GM19025 (cell line): ENCODE data around the gene ADCY4.

ENCODE experiments used
- ATAC-seq: cut with Tn5 transposase; IDR thresholded peaks from one replicate; pipeline ENCODE4 v1.9.1; 2021; ENCODE audit warnings: mild to moderate bottlenecking, low read depth, moderate library complexity; ENCODE audit not compliant: unreplicated experiment

Gene ADCY4

DNA sequence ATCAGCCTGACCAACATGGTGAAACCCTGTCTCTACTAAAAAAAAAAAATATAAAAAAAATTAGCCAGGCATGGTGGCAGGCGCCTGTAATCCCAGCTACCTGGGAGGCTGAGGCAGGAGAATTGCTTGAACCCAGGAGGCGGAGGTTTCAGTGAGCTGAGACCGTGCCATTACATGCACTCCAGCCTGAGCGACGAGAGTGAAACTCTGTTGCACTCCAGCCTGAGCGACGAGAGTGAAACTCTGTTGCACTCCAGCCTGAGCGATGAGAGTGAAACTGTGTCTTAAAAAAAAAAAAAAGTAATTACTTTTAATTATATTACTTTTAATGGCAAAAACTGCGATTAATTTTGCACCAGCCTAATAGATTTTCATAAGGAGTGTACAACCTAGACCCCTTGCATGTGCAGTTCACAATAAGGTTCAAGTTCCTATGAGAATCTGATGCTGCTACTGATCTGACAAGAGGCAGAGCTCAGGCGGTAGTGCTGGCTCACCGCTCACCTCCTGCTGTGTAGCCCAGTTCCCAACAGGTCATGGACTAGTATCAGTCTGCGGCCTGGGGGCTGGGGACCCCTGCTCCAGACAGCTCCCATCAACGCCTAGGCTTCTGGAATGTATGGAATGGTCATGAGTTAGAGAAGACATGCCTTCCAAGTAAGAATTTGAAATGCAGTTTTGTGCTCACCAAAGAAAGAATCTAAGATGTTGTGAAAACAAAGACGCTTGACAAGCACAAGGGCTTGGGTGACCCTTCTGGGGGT, 13.5 kb downstream of the ADCY4 start:
- ATAC-seq, result no peak

DNA sequence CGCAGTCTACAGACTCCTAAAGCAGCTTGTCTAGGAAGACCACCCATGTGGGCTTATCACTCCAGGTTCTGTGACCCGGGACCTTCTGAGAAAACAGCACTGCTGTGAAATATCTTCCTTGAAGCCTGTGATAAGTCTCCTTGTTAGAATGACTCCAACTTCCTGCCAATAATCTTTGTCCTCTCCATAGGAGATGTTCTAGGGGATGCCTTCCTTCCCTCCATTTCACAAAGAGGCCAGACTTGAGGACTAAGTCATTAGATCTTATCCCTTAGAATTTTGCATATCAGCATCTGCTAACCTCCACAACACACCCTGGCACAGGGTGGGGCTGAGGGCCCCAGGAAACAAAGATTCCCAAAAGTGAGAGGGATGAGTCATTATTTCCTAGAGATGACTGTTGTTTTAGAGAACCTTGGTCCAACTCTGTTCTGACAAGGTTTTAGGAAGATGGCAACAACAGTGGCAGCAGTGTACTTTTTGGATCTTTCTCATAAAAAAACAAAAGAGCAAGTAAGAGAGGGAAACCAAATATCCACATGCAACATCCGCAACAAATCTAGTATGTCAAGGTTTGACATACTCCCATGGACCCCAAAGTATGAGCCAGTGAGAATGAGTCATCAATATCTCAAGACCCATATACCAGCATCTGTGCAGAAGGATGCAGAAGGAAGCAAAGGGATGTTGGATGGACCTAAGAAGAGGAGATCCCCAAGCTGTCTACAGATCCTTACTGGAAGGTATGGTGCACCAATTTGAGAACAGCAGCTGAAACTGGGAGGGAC, 17.5 kb downstream of the ADCY4 start:
- no peak for ATAC-seq

- no peak for ATAC-seq
Measured at GRCh38 chr14:24316597-24316950, 18.3 kb downstream of the ADCY4 start.

- no peak for ATAC-seq
Measured at GRCh38 chr14:24315807-24316596, 18.9 kb downstream of the ADCY4 start.

DNA sequence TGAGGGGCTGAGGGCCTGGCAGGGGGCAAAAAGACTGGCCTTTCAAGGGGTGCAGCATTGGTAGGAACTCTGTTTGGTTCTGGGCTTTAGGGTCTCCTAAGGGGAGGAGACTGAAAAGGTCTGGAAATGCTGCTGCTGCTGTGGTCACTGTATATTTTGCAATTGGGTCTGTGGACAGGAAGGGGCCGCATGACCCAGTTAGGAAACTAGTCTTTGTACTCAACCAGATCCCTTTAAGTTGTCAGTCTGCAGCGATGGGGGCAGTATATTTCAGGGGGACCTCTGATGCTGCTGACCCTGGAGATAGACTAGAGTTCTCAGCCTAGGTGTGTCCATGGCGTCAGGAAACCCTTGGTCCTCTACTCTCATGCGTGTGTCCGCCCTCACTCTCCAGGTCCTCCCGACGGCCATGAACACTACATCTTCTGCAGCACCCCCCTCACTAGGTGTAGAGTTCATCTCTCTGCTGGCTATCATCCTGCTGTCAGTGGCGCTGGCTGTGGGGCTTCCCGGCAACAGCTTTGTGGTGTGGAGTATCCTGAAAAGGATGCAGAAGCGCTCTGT, 19.5 kb downstream of the ADCY4 start:
- no peak for ATAC-seq

DNA sequence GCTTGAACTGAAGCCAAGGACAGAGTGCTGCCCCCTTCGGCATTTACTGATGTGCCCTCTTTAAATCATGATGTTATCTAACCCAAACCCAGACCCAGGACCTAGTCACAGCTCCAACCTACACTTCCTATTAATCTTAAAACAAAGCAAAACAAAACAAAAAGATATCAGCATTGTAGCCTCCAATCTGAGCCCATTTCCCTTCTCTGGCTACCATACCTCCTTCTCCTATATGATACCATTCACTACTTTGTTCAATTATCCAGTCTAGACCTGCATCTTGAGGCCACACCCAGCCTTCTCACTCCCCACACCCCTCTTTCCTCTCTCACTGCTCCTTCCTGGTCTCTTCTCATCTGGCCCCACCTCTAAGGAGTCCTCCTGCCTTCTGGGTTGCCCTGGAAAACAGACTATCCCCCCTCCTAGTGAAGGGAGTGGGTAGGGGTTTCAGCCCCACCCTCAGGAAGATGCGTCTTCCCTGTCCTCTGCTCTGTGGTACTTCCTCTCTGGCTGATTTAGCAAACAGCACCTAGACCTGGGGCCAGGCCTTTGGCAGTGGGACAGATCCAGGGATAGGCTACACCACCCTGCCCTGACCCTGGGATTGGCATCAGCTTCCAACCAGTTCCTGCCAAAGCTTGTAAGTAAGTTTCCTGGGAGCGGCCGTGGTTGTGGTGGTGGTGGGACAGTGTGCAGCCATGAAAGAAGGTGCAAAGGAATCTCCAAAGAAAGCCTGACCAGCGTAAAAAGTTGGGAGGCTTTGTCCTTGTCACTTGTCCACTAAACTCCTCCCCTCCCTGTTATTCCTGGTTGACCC, 20.3 kb downstream of the ADCY4 start:
- no peak for ATAC-seq

- ATAC-seq, result no peak
Measured at GRCh38 chr14:24313913-24314312, 21.0 kb downstream of the ADCY4 start.

DNA sequence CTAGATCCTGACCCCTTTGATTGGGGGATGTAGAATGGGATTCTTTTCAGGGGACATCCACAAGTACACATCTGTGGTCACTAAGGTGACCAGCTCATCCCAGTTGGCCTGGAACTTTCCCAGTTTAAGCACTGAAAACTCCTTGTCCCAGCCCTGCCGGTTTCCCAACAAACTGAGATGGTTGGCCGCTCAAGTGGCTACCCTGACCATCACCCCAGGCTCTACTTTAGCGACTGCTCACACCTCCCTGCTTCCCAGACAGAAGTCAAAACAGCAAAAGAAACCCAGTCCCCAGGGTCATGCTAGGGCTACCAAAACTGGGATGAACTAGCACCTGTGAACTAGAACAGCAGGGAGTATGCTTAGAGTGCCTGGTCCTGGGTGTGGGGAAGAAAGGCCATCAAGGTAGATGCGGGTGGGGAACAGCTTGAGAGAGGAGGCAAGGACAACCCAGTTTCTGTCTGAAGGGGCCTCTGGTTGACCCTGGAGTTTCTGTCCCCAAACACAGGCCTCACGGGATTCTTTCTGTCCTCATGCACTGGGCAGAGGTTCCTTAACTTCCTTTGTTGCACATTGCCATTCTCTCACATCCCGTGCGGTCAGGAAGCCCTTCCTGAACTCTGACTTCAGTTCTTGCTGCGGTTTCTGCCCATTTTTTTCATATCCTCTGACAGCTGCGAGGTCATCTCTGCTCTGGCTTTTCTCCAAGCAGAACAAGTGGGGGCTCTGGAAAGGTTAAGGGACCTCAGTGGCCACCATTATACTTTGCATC, 21.9 kb downstream of the ADCY4 start:
- ATAC-seq, result no peak

DNA sequence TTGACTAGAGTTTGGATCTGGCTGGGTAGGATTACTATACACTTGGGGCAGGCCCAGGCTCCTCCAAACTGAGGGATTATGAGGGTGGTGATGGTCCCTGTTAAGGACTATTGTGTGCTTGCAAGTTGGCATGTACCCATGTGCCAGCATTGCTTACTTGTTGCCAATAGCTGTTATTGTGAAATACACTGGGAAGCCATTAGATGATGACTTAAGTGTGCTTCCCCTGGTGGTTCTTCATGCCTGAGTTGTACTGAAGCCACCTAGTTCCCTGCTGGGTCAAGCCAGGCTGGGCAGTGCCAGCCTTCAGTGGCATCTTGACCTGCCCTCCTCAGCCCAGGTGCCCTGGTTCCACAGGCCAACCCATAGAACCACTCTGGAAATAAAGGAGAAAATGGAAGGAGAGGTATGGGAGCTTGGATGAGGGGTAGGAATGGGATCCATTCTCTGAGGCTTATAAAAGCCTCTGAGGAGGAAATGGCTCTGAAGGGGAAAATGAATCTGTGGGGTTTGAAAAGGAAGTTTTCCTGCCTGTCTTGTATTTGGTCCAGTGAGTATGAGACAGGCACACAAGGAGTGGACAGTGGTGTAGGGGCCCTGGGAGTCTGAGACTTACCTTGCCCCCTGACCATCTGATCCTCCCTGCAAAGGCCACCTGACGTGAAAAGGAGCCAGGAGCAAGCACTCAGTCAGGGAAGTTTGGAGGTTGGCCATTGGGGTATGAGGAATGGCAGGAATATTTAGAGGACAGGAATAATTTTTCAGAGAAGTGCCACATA, 22.8 kb downstream of the ADCY4 start:
- ATAC-seq, result no peak

DNA sequence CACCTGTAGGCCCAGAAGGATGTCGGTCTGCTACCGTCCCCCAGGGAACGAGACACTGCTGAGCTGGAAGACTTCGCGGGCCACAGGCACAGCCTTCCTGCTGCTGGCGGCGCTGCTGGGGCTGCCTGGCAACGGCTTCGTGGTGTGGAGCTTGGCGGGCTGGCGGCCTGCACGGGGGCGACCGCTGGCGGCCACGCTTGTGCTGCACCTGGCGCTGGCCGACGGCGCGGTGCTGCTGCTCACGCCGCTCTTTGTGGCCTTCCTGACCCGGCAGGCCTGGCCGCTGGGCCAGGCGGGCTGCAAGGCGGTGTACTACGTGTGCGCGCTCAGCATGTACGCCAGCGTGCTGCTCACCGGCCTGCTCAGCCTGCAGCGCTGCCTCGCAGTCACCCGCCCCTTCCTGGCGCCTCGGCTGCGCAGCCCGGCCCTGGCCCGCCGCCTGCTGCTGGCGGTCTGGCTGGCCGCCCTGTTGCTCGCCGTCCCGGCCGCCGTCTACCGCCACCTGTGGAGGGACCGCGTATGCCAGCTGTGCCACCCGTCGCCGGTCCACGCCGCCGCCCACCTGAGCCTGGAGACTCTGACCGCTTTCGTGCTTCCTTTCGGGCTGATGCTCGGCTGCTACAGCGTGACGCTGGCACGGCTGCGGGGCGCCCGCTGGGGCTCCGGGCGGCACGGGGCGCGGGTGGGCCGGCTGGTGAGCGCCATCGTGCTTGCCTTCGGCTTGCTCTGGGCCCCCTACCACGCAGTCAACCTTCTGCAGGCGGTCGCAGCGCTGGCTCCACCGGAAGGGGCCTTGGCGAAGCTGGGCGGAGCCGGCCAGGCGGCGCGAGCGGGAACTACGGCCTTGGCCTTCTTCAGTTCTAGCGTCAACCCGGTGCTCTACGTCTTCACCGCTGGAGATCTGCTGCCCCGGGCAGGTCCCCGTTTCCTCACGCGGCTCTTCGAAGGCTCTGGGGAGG, 23.9 kb downstream of the ADCY4 start, which contains the start of gene LTB4R:
Gene LTB4R (plus strand): TSS at position 857 of the 959 bp plus-strand sequence. CDS start 4,150 bp downstream, outside the sequence.
- peak; percentile 66 for ATAC-seq

GRCh38 chr14:24310265-24310645, 24.6 kb downstream of the ADCY4 start:
- ATAC-seq, result no peak

GRCh38 chr14:24309538-24310264, 25.2 kb downstream of the ADCY4 start, which contains the start of gene LTB4R2:
LTB4R2 (plus strand) TSS chr14:24310140; CDS start chr14:24310665, 525 bp downstream.
- ATAC-seq, result no peak

DNA sequence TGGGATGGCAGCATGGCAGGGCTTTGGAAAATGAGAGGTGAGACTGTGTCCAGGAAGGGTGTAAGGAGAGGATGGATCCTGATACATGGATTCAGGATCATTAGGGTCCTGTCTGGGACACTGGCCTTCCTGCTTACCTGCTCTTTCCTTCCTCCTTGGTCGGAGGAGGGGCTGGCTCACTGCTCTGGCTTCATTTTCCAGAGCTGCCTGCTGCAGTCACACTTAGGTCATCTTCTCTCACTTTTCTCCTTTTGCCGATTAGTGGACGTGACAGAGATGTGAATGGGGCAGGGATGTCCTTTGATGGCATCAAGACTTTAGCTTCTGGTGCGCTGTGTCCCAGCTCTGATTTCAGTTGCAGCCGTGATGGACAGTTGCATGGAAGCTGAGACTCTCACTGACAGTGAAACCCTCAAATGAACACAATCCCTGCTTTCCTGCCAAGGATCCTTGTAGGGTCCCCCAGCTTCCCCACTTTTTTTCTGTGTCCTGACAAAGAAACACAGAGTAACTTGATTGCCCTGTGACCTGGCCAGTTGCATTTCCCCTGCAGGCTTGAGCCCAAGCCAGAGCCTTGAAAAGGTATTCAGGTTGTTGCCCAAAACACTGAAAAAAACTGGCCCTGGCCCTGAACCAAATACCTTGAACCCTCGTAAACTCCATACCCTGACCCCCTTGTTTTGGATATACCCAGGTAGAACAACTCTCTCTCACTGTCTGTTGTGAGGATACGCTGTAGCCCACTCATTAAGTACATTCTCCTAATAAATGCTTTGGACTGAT, 26.3 kb downstream of the ADCY4 start:
- ATAC-seq, result no peak

- ATAC-seq, result no peak
Measured at GRCh38 chr14:24307575-24308341, 27.1 kb downstream of the ADCY4 start, which contains the start of gene CIDEB. CIDEB (minus strand) TSS chr14:24307977; CDS start chr14:24307858, 119 bp downstream.

DNA sequence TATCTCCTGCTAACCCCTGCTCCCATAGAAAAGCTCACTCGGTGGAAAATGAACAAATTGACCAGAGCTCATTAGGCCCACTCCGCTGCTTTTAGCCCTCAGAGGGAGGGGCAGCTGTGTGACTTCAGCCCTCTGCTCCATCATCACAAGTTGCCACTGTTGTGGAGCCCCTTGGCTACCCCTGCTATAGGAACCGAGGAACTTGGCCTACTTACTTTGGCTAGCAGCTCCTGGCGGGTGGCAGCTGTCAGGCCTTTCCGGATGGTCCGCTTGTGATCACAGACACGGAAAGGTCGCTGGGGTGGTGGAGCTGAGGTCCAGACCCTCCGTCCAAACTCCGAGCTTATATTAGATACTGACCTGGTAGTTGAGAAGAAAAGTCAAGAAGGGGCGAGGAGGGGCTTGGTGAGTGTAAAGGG, 27.7 kb downstream of the ADCY4 start:
- no peak for ATAC-seq
